H1 (cell line): ENCODE measurements around the gene DENND1A. TPM values are rescaled to one million over a fixed set of nuclear protein-coding genes. Genes with fewer than 3 reads are reported as not detected.

ENCODE experiments used
- CTCF ChIA-PET: fragments of 300-600 bp; sonication (Branson Sonifier 250); formaldehyde crosslinking; loops from one replicate; lab custom pipeline; 2021; ENCODE audit not compliant: partially characterized antibody; lab: Charles Lee
- POLR2A ChIA-PET: fragments of 300-600 bp; sonication (Branson Sonifier 250); formaldehyde crosslinking; loops from one replicate; lab custom pipeline; 2021; ENCODE audit warnings: inconsistent platforms; ENCODE audit not compliant: partially characterized antibody; lab: Charles Lee
- DNase-seq, 2 experiments: peaks; one replicate each; pipeline versions ENCODE4 v3.0.0 to v3.0.0-alpha.2; 2010 to 2022; ENCODE audit warnings: low spot score in 2 of 2, low read depth in 1 of 2, mixed read lengths in 1 of 2
- FAIRE-seq: peaks from 2 replicates; lab custom pipeline; 2011; peaks lifted over from hg19 to GRCh38; lab: Jason Lieb, UNC
- H2AFZ ChIP-seq: 2 replicates; pipeline ENCODE4 v1.8.1; 2012; ENCODE audit warnings: low read length, inconsistent platforms
- H2AK5ac ChIP-seq: 2 replicates; pipeline ENCODE4 v1.6.1; 2013; ENCODE audit warnings: low read depth, low read length
- H2BK120ac ChIP-seq: replicated peaks from 2 replicates; pipeline ENCODE3; 2013; ENCODE audit warnings: low read depth, low read length, inconsistent platforms
- H2BK12ac ChIP-seq: 2 replicates; pipeline ENCODE4 v1.6.1; 2013; ENCODE audit warnings: low read depth, low read length
- H2BK15ac ChIP-seq: 2 replicates; pipeline ENCODE4 v1.6.1; 2013; ENCODE audit warnings: low read length
- H2BK20ac ChIP-seq: 2 replicates; pipeline ENCODE4 v1.6.1; 2013; ENCODE audit warnings: low read length
- H2BK5ac ChIP-seq: 2 replicates; pipeline ENCODE4 v1.6.1; 2013; ENCODE audit warnings: low read depth, low read length
- H3K14ac ChIP-seq: 2 replicates; pipeline ENCODE4 v1.6.1; 2013; ENCODE audit warnings: inconsistent platforms; ENCODE audit not compliant: insufficient read length
- H3K18ac ChIP-seq: 2 replicates; pipeline ENCODE4 v1.6.1; 2013; ENCODE audit warnings: low read length; ENCODE audit errors: extremely low read depth
- H3K23ac ChIP-seq: 2 replicates; pipeline ENCODE4 v1.6.1; 2013; ENCODE audit warnings: inconsistent platforms; ENCODE audit not compliant: insufficient read length
- H3K23me2 ChIP-seq: 2 replicates; pipeline ENCODE4 v1.6.1; 2013; ENCODE audit warnings: low read depth, low read length
- H3K27ac ChIP-seq: 2 replicates; pipeline ENCODE4 v1.6.1; 2011; ENCODE audit warnings: low read depth, low read length, inconsistent platforms
- H3K27me3 ChIP-seq, 4 experiments: replicated peaks in 1 of 4; 1 replicate in 1 of 4; 2 replicates in 3 of 4; pipeline versions ENCODE4 v1.6.1 to v1.8.1; 2011 to 2013; ENCODE audit warnings: low read length in 3 of 4, mild to moderate bottlenecking in 3 of 4, inconsistent platforms in 2 of 4, mixed read lengths in 2 of 4, moderate library complexity in 1 of 4; ENCODE audit not compliant: control insufficient read depth in 3 of 4, insufficient read depth in 3 of 4; ENCODE audit errors: extremely low read depth in 1 of 4
- H3K36me3 ChIP-seq, 4 experiments: 2 replicates each; pipeline versions ENCODE4 v1.6.1 to v1.8.1; 2011 to 2013; ENCODE audit warnings: mild to moderate bottlenecking in 4 of 4, low read length in 3 of 4, moderate library complexity in 2 of 4, control low read depth in 1 of 4, inconsistent platforms in 1 of 4; ENCODE audit not compliant: insufficient read depth in 4 of 4, control insufficient read depth in 2 of 4
- H3K4ac ChIP-seq: replicated peaks from 2 replicates; pipeline ENCODE3; 2013; ENCODE audit warnings: low read length, low read depth, mixed read lengths, inconsistent platforms; ENCODE audit not compliant: insufficient read length
- H3K4me1 ChIP-seq, 4 experiments: replicated peaks in 1 of 4; 1 replicate in 1 of 4; 2 replicates in 3 of 4; pipeline versions ENCODE4 v1.6.1 to v1.8.1; 2011 to 2013; ENCODE audit warnings: low read length in 3 of 4, inconsistent platforms in 2 of 4, mixed read lengths in 1 of 4; ENCODE audit not compliant: insufficient read depth in 4 of 4, control insufficient read depth in 3 of 4
- H3K4me2 ChIP-seq, 2 experiments: 2 replicates each; pipeline versions ENCODE4 v1.6.1 to v1.8.1; 2011 to 2013; ENCODE audit warnings: low read depth in 2 of 2, low read length in 2 of 2, control low read depth in 1 of 2, inconsistent platforms in 1 of 2, mild to moderate bottlenecking in 1 of 2; ENCODE audit not compliant: insufficient read depth in 1 of 2
- H3K4me3 ChIP-seq, 4 experiments: fragments of 200-600, 300-600 bp in 1 of 4; sonication (generic), shearing (Covaris generic), sonication (Bioruptor Twin) in 1 of 4; 2 replicates each; pipeline versions ENCODE4 v1.5.1 to v1.8.1; 2011 to 2016; ENCODE audit warnings: low read length in 4 of 4, low read depth in 3 of 4, control low read depth in 2 of 4, inconsistent platforms in 2 of 4, mild to moderate bottlenecking in 2 of 4, mixed read lengths in 1 of 4, moderate library complexity in 1 of 4; ENCODE audit not compliant: insufficient read depth in 2 of 4; ENCODE audit errors: extremely low read depth in 1 of 4
- H3K56ac ChIP-seq: replicated peaks from 2 replicates; pipeline ENCODE3; 2013; ENCODE audit warnings: low read depth, mild to moderate bottlenecking, mixed read lengths, low read length, inconsistent platforms; ENCODE audit not compliant: insufficient read length
- H3K79me1 ChIP-seq: 2 replicates; pipeline ENCODE4 v1.6.1; 2013; ENCODE audit warnings: low read depth, low read length, control low read depth
- H3K79me2 ChIP-seq, 2 experiments: 2 replicates each; pipeline versions ENCODE4 v1.6.1 to v1.8.1; 2012 to 2013; ENCODE audit warnings: low read length in 2 of 2, mild to moderate bottlenecking in 2 of 2, inconsistent platforms in 1 of 2; ENCODE audit not compliant: insufficient read depth in 2 of 2, control insufficient read depth in 1 of 2
- H3K9ac ChIP-seq, 4 experiments: replicated peaks in 1 of 4; 1 replicate in 1 of 4; 2 replicates in 3 of 4; pipeline versions ENCODE4 v1.6.1 to v1.8.1; 2011 to 2013; ENCODE audit warnings: low read depth in 3 of 4, low read length in 3 of 4, control low read depth in 2 of 4, mild to moderate bottlenecking in 2 of 4, moderate library complexity in 2 of 4, inconsistent platforms in 1 of 4; ENCODE audit errors: extremely low read depth in 1 of 4
- H3K9me3 ChIP-seq, 2 experiments: 2 replicates each; pipeline versions ENCODE4 v1.6.1 to v1.8.1; 2012 to 2013; ENCODE audit warnings: mild to moderate bottlenecking in 2 of 2, moderate library complexity in 2 of 2, control low read depth in 1 of 2, inconsistent platforms in 1 of 2, low read depth in 1 of 2, low read length in 1 of 2, mixed read lengths in 1 of 2; ENCODE audit not compliant: insufficient read depth in 2 of 2
- H4K20me1 ChIP-seq, 2 experiments: replicated peaks in 1 of 2; 2 replicates each; pipeline versions ENCODE3 to v1.8.1; 2011 to 2013; ENCODE audit warnings: inconsistent platforms in 2 of 2, low read length in 2 of 2, mild to moderate bottlenecking in 1 of 2; ENCODE audit not compliant: insufficient read depth in 2 of 2, control insufficient read depth in 1 of 2
- H4K5ac ChIP-seq: 2 replicates; pipeline ENCODE4 v1.6.1; 2013; ENCODE audit warnings: low read length, low read depth, mixed read lengths, inconsistent platforms; ENCODE audit not compliant: insufficient read length
- H4K8ac ChIP-seq: 2 replicates; pipeline ENCODE4 v1.8.0; 2013; ENCODE audit warnings: mild to moderate bottlenecking, moderate library complexity, low read length, inconsistent platforms; ENCODE audit not compliant: insufficient read depth; ENCODE audit errors: extremely low read depth
- H4K91ac ChIP-seq: replicated peaks from 2 replicates; pipeline ENCODE3; 2013; ENCODE audit warnings: low read length, mixed read lengths, inconsistent platforms; ENCODE audit not compliant: insufficient read length
- EGR1 ChIP-seq: IDR thresholded peaks from 2 replicates; pipeline ENCODE4 v1.6.1; 2011; ENCODE audit warnings: low read depth, low read length, borderline replicate concordance
- SAP30 ChIP-seq: fragments of 300-600 bp; sonication (generic); IDR thresholded peaks from 2 replicates; pipeline ENCODE4 v1.7.1; 2012; ENCODE audit warnings: low read length, moderate library complexity, mild to moderate bottlenecking, inconsistent platforms; ENCODE audit not compliant: insufficient read depth, insufficient replicate concordance
- WGBS, 2 experiments: shearing (Covaris generic) in 1 of 2; methylation state at CpG; one replicate each; pipeline versions ENCODE4 v1.1.6 to v1.1.7; 2013 to 2015; ENCODE audit warnings: low lambda C conversion rate in 2 of 2, mixed read lengths in 2 of 2, inconsistent platforms in 1 of 2, low coverage in 1 of 2, missing lambda C conversion rate in 1 of 2; ENCODE audit not compliant: insufficient replicate concordance in 2 of 2, insufficient coverage in 1 of 2, insufficient read length in 1 of 2; ENCODE audit errors: extremely low coverage in 1 of 2, missing lambda C conversion rate in 1 of 2; 5-methylcytosine and 5-hydroxymethylcytosine counted together
- polyA plus RNA-seq, 7 experiments: library from polyadenylated mRNA; depleted of rRNA in 3 of 7; stranded (reverse) in 5 of 7; unstranded in 2 of 7; fragments of >200 nt in 5 of 7; fragments of 200-250 nt in 2 of 7; gene quantifications; 1 replicate in 5 of 7; 2 replicates in 1 of 7; 4 replicates in 1 of 7; pipeline versions ENCODE4 v1.2.1 to v1.2.3, GENCODE V29; 2011 to 2013; ENCODE audit warnings: missing spikeins in 2 of 7, mixed read lengths in 2 of 7
- total RNA-seq: library from RNA; stranded (reverse); fragmentation: NEBNext Ultra II Directional; extraction: Animal tissue kit (Norgen Biotek cat#: 25700); gene quantifications from 2 replicates; pipeline ENCODE4 v1.2.1, GENCODE V29; 2021

The DENND1A gene
- total and polyA plus RNA-seq, 2 of the 8 experiments (the other 6 are each of a cell fraction or from before 2014, with no cell fraction given), result 24.1 to 26.4 TPM

GRCh38 chr9:123370526-123371227 lies 559.2 kb downstream of the DENND1A start:
- no peak for DNase-seq
- no peak overlapping the region for H4K5ac ChIP-seq
- H2AFZ ChIP-seq, result no peak overlapping the region
- H3K23me2 ChIP-seq, result 0 out of 2 replicates have a peak, but pooled peaks cover 3% of the 10 kb centered on the region
- peak overlapping the region; percentile 15; the same call in 1 of the 2 replicates for H4K8ac ChIP-seq
- no peak overlapping the region for H3K56ac ChIP-seq
- no peak overlapping the region for H2BK5ac ChIP-seq
- H3K4ac ChIP-seq, result no peak overlapping the region
- no peak for FAIRE-seq
- H4K91ac ChIP-seq, result no peak overlapping the region
- no peak overlapping the region for H2BK120ac ChIP-seq
- no peak overlapping the region for H2BK12ac ChIP-seq
- H4K20me1 ChIP-seq, result peaks cover 5 to 12% of the 10 kb centered on the region in 2 experiments
- ChIA-PET CTCF (interaction anchor here (0.6 to 5.7 kb wide), 6 partner anchors 8 to 383 kb away, joined by 3 to 43 read pairs (median 6); partner anchors contain the start of gene CRB2), POLR2A (interaction anchor here (0.6 to 0.9 kb wide), 2 partner anchors 9 to 644 kb away, joined by 3 to 4 read pairs; no protein-coding TSS in a partner anchor)
- peaks cover 0 to 5% (median 2%) of the 10 kb centered on the region in 4 experiments; a peak in 1 of 8 replicates for H3K36me3 ChIP-seq
- H3K27ac ChIP-seq, result no peak overlapping the region
- TF ChIP-seq SAP30 (no peak), EGR1 (0 out of 2 replicates have a peak, but pooled peaks have one; percentile 31)
- WGBS, 2 experiments, result 91% methylated on average over 29 of the region's 29 CpGs; no CpG with 5 or more reads in 1 of the 2 experiments
- H3K18ac ChIP-seq, result no peak overlapping the region
- H2AK5ac ChIP-seq, result no peak overlapping the region
- H3K27me3 ChIP-seq, result peaks cover 0 to 31% (median 24%) of the 10 kb centered on the region in 4 experiments; a peak in 5 of 7 replicates
- H3K4me1 ChIP-seq, result peaks cover 0 to 30% (median 14%) of the 10 kb centered on the region in 4 experiments; a peak in 6 of 7 replicates
- H3K79me2 ChIP-seq, result no peaks in the 10 kb centered on the region
- no peaks in the 10 kb centered on the region for H3K79me1 ChIP-seq
- no peak overlapping the region for H3K4me3 ChIP-seq
- no peak overlapping the region for H2BK15ac ChIP-seq
- H3K4me2 ChIP-seq, result no peak overlapping the region
- H3K9ac ChIP-seq, result no peak overlapping the region
- H3K14ac ChIP-seq, result no peak overlapping the region
- no peaks in the 10 kb centered on the region for H3K9me3 ChIP-seq
- no peak overlapping the region for H3K23ac ChIP-seq
- H2BK20ac ChIP-seq, result no peak overlapping the region
